Measurements from ENCODE around the gene PEX13.
"Not testable (repeated sequence)": the region's sequence is repeated elsewhere in the genome, so short reads cannot be mapped to it uniquely, and the experiment has no call there.

The PEX13 gene

GRCh38 chr2:61017556-61018317 lies at the start of gene PEX13, which contains the start of gene PUS10:
Gene PEX13 (plus strand): TSS chr2:61017720. CDS start chr2:61017760, 40 bp downstream.
Gene PUS10 (minus strand): TSS chr2:61018255. CDS start chr2:61011890, 6,365 bp downstream.
- DNase-seq, result peak; percentile 89

GRCh38 chr2:60972889-60973656 lies 44.4 kb upstream of the PEX13 start:
- no peak for DNase-seq

GRCh38 chr2:60973705-60974104 lies 43.8 kb upstream of the PEX13 start:
- no peak for DNase-seq

GRCh38 chr2:60974652-60975051 lies 42.9 kb upstream of the PEX13 start:
- DNase-seq, result no peak

GRCh38 chr2:60976256-60976850 lies 41.2 kb upstream of the PEX13 start:
- no peak for DNase-seq

- no peak for DNase-seq
Measured at GRCh38 chr2:60976875-60977561, 40.5 kb upstream of the PEX13 start.

GRCh38 chr2:60977562-60977895 lies 40.0 kb upstream of the PEX13 start:
- no peak for DNase-seq

- no peak for DNase-seq
Measured at GRCh38 chr2:60979231-60979630, 38.3 kb upstream of the PEX13 start.

GRCh38 chr2:60980071-60980815 lies 37.3 kb upstream of the PEX13 start:
- DNase-seq, result no peak

GRCh38 chr2:60982066-60982465 lies 35.5 kb upstream of the PEX13 start:
- DNase-seq, result not testable (repeated sequence)

- DNase-seq, result no peak
Measured at GRCh38 chr2:60984720-60985119, 32.8 kb upstream of the PEX13 start.

- DNase-seq, result no peak
Measured at GRCh38 chr2:60987041-60987440, 30.5 kb upstream of the PEX13 start.

GRCh38 chr2:60987656-60988055 lies 29.9 kb upstream of the PEX13 start:
- DNase-seq, result not testable (repeated sequence)

GRCh38 chr2:60989259-60989658 lies 28.3 kb upstream of the PEX13 start:
- DNase-seq, result no peak

- DNase-seq, result no peak
Measured at GRCh38 chr2:60991644-60992043, 25.9 kb upstream of the PEX13 start.

GRCh38 chr2:60992985-60993392 lies 24.5 kb upstream of the PEX13 start:
- no peak for DNase-seq

GRCh38 chr2:60994131-60994530 lies 23.4 kb upstream of the PEX13 start:
- DNase-seq, result no peak

GRCh38 chr2:60998628-60999545 lies 18.6 kb upstream of the PEX13 start:
- DNase-seq, result no peak

GRCh38 chr2:61005736-61006135 lies 11.8 kb upstream of the PEX13 start:
- no peak for DNase-seq

- DNase-seq, result no peak
Measured at GRCh38 chr2:61006486-61007105, 10.9 kb upstream of the PEX13 start.

GRCh38 chr2:61009355-61009754 lies 8.2 kb upstream of the PEX13 start:
- DNase-seq, result no peak

All from activated effector memory CD4-positive, alpha-beta T cell treated with anti-CD3 and anti-CD28 coated beads, Interleukin-2, amount 50 U/mL, for 16 hours (primary cell).